Esophagus mucosa (tissue), 1 donor: ENCODE results near the gene EIF4E2. TPM values are rescaled to one million over a fixed set of nuclear protein-coding genes. Genes with fewer than 3 reads are reported as not detected.
A peak's percentile ranks its signal among the peaks of the same experiment; 100 is the strongest.
"Not testable (repeated sequence)": the region's sequence is repeated elsewhere in the genome, so short reads cannot be mapped to it uniquely, and the experiment has no call there.

Experiments used
- ATAC-seq: fragments of 200-7000 bp; cut with Tn5 transposase; one replicate; pipeline ENCODE4 v1.9.1; 2020
- total RNA-seq: library from RNA; stranded (reverse); gene quantifications from one replicate; pipeline ENCODE4 v1.2.4, GENCODE V29; 2023
- donor health status: DM: yes; HTN: yes; CAD: no.

Gene EIF4E2
- total RNA-seq, 1 donor from 2014 or later = 55.7 TPM

DNA sequence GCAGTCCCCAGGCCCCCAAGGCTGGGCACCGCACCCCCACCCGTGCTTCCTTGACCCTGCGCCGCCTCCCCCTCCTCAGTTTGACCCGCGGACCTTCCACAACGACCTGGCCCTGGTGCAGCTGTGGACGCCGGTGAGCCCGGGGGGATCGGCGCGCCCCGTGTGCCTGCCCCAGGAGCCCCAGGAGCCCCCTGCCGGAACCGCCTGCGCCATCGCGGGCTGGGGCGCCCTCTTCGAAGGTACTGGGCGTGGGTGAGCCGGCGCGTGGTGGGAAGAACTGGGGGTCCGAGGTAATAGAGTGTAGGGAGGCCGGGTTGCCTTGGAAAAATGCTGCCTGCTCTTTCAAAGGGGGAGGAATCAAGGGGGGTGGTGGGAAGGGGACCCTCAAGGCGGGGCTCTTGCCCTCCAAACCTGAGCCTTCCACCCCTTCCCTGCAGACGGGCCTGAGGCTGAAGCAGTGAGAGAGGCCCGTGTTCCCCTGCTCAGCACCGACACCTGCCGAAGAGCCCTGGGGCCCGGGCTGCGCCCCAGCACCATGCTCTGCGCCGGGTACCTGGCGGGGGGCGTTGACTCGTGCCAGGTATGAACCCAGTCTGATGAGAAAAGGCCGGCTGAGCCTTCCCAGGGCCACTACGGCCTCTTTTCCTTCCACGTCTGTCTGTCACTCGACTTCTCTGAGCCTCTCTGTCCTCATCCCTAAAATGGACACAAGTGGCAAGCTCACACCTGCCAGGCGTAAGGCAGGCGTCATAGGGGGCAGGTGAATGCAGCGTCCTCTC, 27.7 kb upstream of the EIF4E2 start:
- no peak for ATAC-seq

GRCh38 chr2:232523402-232523681, 27.1 kb upstream of the EIF4E2 start:
- ATAC-seq = no peak

DNA sequence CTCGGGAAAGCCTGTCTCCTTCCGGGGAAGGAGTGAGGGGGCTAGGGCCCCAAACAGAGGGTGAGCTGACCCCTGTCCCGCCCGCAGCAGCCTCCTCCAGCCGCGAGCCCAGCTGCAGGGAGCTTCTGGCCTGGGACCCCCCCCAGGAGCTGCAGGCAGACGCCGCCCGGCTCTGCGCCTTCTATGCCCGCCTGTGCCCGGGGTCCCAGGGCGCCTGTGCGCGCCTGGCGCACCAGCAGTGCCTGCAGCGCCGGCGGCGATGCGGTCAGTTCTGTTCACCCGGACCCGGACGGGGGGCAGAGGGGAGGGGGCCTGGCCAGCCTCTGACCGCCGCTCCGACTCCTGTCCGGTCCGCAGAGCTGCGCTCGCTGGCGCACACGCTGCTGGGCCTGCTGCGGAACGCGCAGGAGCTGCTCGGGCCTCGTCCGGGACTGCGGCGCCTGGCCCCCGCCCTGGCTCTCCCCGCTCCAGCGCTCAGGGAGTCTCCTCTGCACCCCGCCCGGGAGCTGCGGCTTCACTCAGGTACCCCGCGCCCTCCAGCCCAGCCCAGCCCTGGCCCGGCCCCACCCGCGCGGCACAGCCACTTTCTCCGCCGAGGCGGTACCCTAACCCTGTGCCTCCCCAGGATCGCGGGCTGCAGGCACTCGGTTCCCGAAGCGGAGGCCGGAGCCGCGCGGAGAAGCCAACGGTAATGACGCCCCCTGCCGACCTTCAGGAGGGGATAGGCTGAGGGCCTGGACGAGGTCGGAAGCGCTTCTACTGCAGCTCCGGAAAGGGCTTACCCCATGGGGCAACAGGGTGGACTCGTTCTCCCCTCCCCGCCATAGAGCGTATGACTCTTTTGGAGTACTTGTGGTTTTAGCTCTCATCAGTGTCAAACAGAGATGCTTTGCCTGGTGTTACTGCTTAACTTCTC, 26.5 kb upstream of the EIF4E2 start:
- ATAC-seq = peak; percentile 12

GRCh38 chr2:232524771-232525170, 25.7 kb upstream of the EIF4E2 start:
- ATAC-seq = no peak

DNA sequence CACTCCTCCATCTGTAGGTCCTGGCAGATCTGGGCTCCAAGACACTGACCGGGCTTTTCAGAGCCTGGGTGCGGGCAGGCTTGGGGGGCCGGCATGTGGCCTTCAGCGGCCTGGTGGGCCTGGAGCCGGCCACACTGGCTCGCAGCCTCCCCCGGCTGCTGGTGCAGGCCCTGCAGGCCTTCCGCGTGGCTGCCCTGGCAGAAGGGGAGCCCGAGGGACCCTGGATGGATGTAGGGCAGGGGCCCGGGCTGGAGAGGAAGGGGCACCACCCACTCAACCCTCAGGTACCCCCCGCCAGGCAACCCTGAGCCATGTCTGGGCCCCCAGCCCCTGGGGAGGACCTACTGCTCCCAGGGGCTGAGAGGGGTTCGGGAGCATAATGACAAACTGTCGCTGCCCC, 25.3 kb upstream of the EIF4E2 start:
- no peak for ATAC-seq

DNA sequence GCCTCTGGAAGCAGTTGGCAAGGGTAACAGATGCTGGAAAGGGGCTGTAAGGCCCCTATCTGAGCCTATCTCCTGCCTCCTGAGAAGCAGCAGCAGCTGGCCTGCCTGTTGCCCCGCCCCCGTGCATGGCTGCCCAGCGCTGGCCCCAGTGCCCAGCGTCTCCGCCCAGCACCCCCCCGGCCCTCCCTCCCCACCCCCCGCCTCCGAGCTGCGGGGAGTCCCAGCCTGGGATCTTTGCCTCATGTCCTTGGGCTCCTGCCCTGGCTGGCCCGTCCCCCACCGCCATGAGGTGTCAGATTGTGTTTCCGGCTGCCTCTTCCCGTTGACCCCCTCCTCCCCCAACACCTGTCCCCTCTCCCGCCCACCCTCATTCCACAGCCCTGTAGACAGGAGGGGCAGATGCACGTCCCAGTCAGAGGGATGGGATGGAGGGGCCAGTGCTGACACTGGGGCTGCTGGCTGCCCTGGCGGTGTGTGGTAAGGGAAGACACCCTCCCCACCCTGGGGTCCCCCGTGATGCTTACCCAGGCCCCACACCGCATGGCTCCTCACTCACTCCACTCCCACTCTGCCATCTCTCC, 24.6 kb upstream of the EIF4E2 start, which contains the start of gene CHRND:
CHRND (plus strand) TSS at position 370 of the 581 bp plus-strand sequence; CDS start at position 426, 56 bp downstream.
- ATAC-seq = no peak

DNA sequence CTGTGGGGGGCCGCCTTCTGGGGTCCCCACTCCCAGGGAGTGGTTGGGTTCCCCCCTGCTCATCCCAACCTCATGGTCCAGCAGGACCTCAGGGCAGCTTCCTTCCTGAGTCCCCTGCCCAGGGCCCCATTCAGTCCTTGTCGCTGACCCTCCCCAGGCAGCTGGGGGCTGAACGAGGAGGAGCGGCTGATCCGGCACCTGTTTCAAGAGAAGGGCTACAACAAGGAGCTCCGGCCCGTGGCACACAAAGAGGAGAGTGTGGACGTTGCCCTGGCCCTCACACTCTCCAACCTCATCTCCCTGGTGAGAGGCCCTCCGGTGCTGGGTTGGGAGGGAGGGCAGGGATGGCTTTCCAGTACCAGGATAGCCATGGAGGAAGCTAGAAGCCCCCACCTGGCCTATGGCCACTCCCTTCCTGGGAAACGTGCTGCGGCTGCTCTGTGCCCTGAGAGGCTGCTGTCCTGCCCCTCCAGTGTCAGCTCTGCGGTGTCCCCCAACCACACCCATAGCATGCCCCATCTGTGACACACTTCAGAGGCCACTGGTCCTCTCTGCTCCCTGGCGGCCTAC, 24.0 kb upstream of the EIF4E2 start:
- no peak for ATAC-seq

GRCh38 chr2:232527905-232528470, 22.5 kb upstream of the EIF4E2 start:
- ATAC-seq = no peak

GRCh38 chr2:232528746-232529460, 21.6 kb upstream of the EIF4E2 start:
- ATAC-seq = no peak

DNA sequence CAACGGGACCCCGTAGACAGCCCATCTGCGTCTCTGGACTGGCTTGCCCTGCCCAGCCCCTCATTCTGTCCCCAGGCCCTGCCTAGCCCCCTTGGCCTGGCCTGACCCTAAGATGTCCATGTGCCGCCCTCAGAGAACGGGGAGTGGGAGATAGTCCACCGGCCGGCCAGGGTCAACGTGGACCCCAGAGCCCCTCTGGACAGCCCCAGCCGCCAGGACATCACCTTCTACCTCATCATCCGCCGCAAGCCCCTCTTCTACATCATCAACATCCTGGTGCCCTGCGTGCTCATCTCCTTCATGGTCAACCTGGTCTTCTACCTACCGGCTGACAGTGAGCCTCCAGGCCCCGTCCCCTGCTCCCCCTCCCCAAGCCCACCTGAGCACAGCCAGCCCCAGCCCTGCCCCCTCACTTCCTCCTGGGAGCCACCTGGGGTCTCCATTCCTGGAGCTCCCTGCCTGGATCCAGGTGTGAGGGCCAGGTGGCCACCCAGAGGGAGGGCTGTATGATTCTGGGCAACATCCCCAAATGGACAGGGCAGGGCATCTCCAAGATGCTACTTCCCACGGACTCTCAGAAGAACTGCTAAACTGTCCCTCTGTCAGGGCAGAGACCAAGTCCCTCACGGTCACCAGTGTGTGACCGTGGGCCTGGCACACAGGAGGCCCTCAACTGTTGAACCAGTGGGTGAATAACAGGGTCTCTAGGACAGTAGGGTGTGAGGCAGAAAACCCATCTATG, 20.5 kb upstream of the EIF4E2 start:
- no peak for ATAC-seq

DNA sequence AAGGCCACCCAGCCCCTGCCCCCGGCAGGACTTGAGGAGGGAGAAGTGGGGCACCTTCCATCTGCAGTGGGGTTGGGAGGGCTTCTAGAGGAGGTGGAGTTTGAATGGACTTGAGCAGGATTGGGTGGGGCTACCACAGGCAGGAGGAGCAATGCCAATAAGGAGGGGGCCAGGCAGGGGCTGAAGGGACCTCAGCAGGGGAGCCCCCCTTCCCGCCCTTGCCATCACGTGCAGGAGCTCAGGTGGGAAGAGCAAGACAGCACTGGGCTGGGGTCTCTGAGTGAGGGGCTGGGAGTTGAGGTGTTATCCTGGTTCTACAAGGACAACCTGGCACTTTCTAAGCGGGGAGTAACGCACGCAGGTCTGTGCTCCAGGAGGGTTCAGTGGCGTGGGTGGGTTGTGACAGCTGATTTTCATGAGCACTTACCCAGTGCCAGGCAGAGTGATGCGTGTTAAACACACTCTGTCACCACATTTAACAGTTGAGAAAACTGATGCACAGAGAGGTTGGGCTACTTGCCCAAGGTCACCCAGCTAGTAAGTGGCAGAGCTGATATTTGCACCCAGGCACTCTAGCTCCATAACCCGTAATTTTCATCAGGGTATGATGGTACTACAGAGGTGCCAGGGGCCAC, 19.7 kb upstream of the EIF4E2 start:
- no peak for ATAC-seq

DNA sequence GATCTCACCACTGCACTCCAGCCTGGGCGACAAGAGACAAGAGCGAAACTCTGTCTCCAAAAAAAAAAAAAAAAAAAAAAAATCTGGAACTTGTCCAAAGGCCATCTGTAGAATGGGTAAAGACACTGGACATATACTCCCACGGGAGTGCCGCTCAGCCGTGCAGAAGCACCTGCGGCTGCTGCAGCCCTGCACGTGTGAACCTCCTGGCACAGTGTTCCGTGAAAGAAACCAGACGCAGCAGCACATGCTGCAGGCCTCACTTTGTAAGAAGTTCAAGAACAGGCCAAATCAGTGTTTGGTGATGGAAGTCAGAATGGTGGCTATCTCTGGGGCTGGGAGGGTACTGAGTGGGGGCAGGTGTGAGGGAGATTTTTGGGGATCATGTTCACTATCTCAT, 18.1 kb upstream of the EIF4E2 start:
- ATAC-seq = no peak

DNA sequence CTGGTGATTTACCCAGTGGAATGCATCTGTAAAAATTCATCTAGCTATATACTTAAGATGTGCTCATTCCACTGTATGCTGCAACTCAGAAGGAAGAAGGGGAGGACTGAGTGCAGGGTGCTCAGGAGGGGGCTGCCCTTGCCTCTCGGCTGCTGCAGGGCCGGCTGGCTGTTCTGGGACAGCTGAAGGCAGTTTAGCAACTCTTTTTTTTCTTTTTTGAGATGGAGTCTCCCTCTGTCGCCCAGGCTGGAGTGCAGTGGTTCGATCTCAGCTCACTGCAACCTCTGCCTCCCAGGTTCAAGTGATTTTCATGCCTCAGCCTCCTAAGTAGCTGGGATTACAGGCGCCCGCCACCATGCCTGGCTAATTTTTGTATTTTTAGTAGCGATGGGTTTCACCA, 17.7 kb upstream of the EIF4E2 start:
- ATAC-seq = not testable (repeated sequence)

DNA sequence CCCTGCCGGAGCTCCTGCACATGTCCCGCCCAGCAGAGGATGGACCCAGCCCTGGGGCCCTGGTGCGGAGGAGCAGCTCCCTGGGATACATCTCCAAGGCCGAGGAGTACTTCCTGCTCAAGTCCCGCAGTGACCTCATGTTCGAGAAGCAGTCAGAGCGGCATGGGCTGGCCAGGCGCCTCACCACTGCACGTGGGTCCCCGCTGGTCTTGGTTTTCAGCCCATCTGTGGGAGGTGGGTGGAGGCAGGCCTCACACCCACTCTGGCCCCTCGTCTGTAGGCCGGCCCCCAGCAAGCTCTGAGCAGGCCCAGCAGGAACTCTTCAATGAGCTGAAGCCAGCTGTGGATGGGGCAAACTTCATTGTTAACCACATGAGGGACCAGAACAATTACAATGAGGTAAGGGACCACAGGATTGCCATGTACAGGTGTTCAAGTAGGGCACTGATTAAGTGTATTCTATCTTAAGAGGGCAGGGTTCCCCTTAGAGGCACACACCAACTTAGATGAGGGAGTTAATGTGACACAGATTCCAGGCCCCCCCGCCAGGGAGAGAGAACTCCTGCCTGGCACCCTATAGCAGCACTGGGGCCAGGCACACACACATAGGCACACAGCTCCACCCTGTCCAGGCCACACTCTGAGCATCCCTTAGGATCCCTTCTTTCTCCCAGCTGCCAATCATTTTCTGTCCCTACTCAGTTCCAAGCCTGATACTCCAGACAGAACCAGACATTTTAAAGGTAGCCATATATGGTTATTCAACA, 16.4 kb upstream of the EIF4E2 start:
- no peak for ATAC-seq

DNA sequence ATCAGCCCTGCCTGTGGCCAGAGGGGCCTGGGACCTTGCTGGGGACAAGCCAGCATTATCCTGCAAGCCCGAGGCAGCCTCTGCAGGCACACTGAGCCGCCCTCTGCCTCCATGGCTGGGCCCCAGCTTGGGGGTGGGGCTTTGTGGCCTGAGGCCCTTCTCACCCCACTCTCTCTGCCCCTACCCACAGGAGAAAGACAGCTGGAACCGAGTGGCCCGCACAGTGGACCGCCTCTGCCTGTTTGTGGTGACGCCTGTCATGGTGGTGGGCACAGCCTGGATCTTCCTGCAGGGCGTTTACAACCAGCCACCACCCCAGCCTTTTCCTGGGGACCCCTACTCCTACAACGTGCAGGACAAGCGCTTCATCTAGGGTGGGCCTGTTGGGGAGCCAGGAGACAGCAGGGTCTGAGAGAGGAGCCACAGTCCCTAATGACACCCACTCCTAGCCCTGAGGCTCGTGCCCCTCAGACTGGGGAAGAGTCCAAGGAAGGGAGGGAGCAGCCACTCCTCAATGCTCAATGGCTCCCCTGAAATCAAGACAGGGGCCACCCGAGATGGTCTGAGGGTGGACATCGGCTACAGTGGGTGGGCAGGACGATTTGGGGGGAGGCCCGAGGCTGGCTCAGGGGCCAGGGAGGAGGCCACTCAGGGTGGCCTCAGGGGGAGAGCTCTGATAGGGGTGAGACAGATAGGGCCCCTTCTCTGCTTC, 15.4 kb upstream of the EIF4E2 start:
- no peak for ATAC-seq

DNA sequence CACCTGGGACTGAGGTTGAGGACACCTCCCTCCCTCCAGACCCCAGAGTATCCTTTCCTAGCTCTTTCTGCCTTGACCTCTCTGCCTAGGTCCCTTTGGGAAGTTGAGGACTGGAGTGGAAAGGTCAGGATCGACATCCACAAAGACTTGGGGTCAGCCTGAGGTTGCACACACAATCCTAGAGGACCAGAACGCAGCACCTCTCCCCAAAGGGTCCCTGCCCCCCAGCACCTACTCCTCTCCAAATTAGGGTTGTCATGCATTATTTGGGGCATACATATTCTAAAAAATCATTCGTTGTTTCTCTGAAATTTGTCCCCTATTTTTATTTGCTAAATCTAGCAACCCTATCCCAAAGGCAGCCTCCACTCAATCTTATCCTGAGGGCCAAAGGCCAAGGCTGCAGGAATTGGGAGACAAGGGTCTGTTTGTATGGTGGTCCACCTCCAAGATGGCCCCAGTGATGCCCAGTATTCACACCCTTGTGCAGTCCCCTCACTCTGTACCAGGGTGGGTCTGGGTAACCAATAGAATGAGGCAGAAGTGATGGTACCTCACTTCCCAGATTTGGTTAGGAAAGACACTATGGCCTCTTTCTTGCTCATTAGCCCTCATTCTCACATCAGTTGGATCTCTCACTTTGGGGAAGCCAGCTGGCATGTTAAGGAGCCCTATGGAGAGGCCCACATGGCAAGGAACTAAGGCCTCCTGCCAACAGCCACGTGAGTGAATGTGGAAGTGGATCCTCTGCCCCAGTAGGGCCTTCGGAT, 14.5 kb upstream of the EIF4E2 start:
- no peak for ATAC-seq

DNA sequence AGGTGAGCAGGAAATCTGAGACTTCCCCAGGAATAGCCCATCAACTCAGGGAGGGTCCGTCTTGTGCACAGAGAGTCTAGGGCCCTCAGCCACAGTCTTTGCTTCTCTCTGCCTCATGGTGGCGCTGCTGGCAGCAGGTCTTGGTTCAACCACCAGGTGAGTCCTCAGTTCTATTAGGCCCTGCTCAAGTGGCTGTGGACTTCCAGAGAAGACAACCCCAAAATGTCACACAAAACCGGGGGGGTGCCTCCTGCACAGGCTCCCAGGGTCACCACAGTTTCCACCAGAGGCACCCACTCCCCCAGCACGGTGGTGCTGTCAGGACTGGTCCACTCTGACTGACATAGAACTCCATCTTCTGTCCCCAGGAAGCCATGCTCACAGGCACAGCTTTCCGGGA, 13.4 kb upstream of the EIF4E2 start:
- ATAC-seq = no peak

DNA sequence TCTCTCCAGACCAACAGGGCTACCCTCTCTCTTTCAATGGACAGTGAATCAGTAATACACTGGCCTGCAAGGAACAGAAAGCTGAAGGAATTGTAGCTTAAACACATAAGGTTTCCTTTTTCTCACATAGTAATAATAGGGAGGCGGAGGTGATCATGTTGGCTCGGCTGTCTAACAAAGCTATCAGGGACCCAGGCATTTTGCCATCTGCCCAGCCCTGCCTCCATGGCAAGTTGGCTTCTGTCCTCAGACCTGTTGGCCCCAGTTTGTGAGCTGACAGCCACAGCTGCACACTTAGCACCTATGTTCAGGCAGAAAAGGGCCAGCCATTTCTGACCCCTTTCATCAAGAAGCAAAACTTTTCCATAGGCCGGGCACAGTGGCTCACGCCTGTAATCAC, 13.0 kb upstream of the EIF4E2 start:
- no peak for ATAC-seq

- no peak for ATAC-seq
Measured at GRCh38 chr2:232538671-232539070, 11.8 kb upstream of the EIF4E2 start.
